Activated naive CD8-positive, alpha-beta T cell (primary cell): ENCODE data around the gene AKR1C2.
A peak's percentile ranks its signal among the peaks of the same experiment; 100 is the strongest.
"Not testable (repeated sequence)": the region's sequence is repeated elsewhere in the genome, so short reads cannot be mapped to it uniquely, and the experiment has no call there.

Source experiments
- H3K27ac Mint-ChIP-seq: one replicate; pipeline ENCODE4 v1.8.0; 2021; ENCODE audit warnings: mixed read lengths
- H3K27me3 Mint-ChIP-seq: one replicate; pipeline ENCODE4 v1.8.0; 2021; ENCODE audit warnings: mixed read lengths
- H3K36me3 Mint-ChIP-seq: one replicate; pipeline ENCODE4 v1.8.0; 2021; ENCODE audit warnings: mixed read lengths
- H3K4me1 Mint-ChIP-seq: one replicate; pipeline ENCODE4 v1.8.0; 2021; ENCODE audit warnings: low read depth, mixed read lengths
- H3K4me3 Mint-ChIP-seq: one replicate; pipeline ENCODE4 v1.8.0; 2021; ENCODE audit warnings: mild to moderate bottlenecking, mixed read lengths
- H3K9me3 Mint-ChIP-seq: one replicate; pipeline ENCODE4 v1.8.0; 2021; ENCODE audit warnings: low read depth, mixed read lengths

Gene AKR1C2

GRCh38 chr10:5003127-5004029, at the start of gene AKR1C2:
AKR1C2 (minus strand) TSS chr10:5003857; CDS start chr10:5003835, 22 bp downstream.
- not testable (repeated sequence) for H3K27me3 Mint-ChIP-seq, H3K27ac Mint-ChIP-seq, H3K4me3 Mint-ChIP-seq, H3K36me3 Mint-ChIP-seq, H3K9me3 Mint-ChIP-seq, H3K4me1 Mint-ChIP-seq

- not testable (repeated sequence) for H3K27me3 Mint-ChIP-seq, H3K4me3 Mint-ChIP-seq, H3K27ac Mint-ChIP-seq, H3K4me1 Mint-ChIP-seq, H3K9me3 Mint-ChIP-seq, H3K36me3 Mint-ChIP-seq
Observed at GRCh38 chr10:5052951-5053500, 49.4 kb upstream of the AKR1C2 start.

- Mint-ChIP-seq H3K36me3 (no peaks in the 10 kb centered on the region), H3K27me3 (no peaks in the 10 kb centered on the region)
Observed at GRCh38 chr10:5047912-5048628, 44.4 kb upstream of the AKR1C2 start.

GRCh38 chr10:5047055-5047454, 43.4 kb upstream of the AKR1C2 start:
- H3K4me3 Mint-ChIP-seq, H3K9me3 Mint-ChIP-seq, H3K27me3 Mint-ChIP-seq, H3K4me1 Mint-ChIP-seq, H3K36me3 Mint-ChIP-seq, H3K27ac Mint-ChIP-seq: not testable (repeated sequence)

More at GRCh38 chr10:5047912-5048628, 44.4 kb upstream of the AKR1C2 start:
- Mint-ChIP-seq H3K9me3 (no peaks in the 10 kb centered on the region), H3K4me1 (no peaks in the 10 kb centered on the region), H3K4me3 (no peak overlapping the region), H3K27ac (no peak overlapping the region)

GRCh38 chr10:5046410-5046809, 42.8 kb upstream of the AKR1C2 start:
- Mint-ChIP-seq H3K4me3 (no peak overlapping the region), H3K9me3 (no peaks in the 10 kb centered on the region), H3K4me1 (no peaks in the 10 kb centered on the region), H3K36me3 (no peaks in the 10 kb centered on the region), H3K27ac (no peak overlapping the region), H3K27me3 (no peaks in the 10 kb centered on the region)

GRCh38 chr10:5045095-5045494, 41.4 kb upstream of the AKR1C2 start:
- Mint-ChIP-seq H3K36me3 (no peaks in the 10 kb centered on the region), H3K4me3 (no peak overlapping the region), H3K4me1 (no peaks in the 10 kb centered on the region), H3K27ac (no peak overlapping the region), H3K27me3 (no peaks in the 10 kb centered on the region), H3K9me3 (no peaks in the 10 kb centered on the region)

GRCh38 chr10:5043716-5044115, 40.1 kb upstream of the AKR1C2 start:
- Mint-ChIP-seq H3K27ac (no peak overlapping the region), H3K4me1 (no peaks in the 10 kb centered on the region), H3K27me3 (peaks cover 3% of the 10 kb centered on the region), H3K4me3 (no peak overlapping the region), H3K9me3 (no peaks in the 10 kb centered on the region), H3K36me3 (no peaks in the 10 kb centered on the region)

- H3K4me3 Mint-ChIP-seq = no peak overlapping the region
Observed at GRCh38 chr10:5042922-5043321, 39.3 kb upstream of the AKR1C2 start.

GRCh38 chr10:5041471-5042023, 37.9 kb upstream of the AKR1C2 start:
- Mint-ChIP-seq H3K27ac (no peak overlapping the region), H3K27me3 (peaks cover 3% of the 10 kb centered on the region), H3K36me3 (no peaks in the 10 kb centered on the region), H3K4me3 (peak overlapping the region; percentile 7), H3K4me1 (no peaks in the 10 kb centered on the region), H3K9me3 (no peaks in the 10 kb centered on the region)

More at GRCh38 chr10:5042922-5043321, 39.3 kb upstream of the AKR1C2 start:
- Mint-ChIP-seq H3K4me1 (no peaks in the 10 kb centered on the region), H3K36me3 (no peaks in the 10 kb centered on the region), H3K27ac (no peak overlapping the region), H3K27me3 (peaks cover 3% of the 10 kb centered on the region), H3K9me3 (no peaks in the 10 kb centered on the region)

GRCh38 chr10:5040781-5041470, 37.3 kb upstream of the AKR1C2 start:
- Mint-ChIP-seq H3K4me1 (no peaks in the 10 kb centered on the region), H3K27me3 (peaks cover 3% of the 10 kb centered on the region), H3K4me3 (peak overlapping the region; percentile 7), H3K36me3 (no peaks in the 10 kb centered on the region), H3K27ac (no peak overlapping the region), H3K9me3 (no peaks in the 10 kb centered on the region)

- H3K27ac Mint-ChIP-seq = no peak overlapping the region
- peaks cover 6% of the 10 kb centered on the region for H3K9me3 Mint-ChIP-seq
- H3K4me3 Mint-ChIP-seq = no peak overlapping the region
- peaks cover 3% of the 10 kb centered on the region for H3K27me3 Mint-ChIP-seq
- H3K36me3 Mint-ChIP-seq = no peaks in the 10 kb centered on the region
- H3K4me1 Mint-ChIP-seq = no peaks in the 10 kb centered on the region
Observed at GRCh38 chr10:5040010-5040673, 36.5 kb upstream of the AKR1C2 start.

GRCh38 chr10:5038733-5039132, 35.1 kb upstream of the AKR1C2 start:
- H3K4me3 Mint-ChIP-seq = no peak overlapping the region
- no peak overlapping the region for H3K27ac Mint-ChIP-seq
- H3K27me3 Mint-ChIP-seq = peaks cover 5% of the 10 kb centered on the region
- peaks cover 1% of the 10 kb centered on the region for H3K36me3 Mint-ChIP-seq
- H3K4me1 Mint-ChIP-seq = no peaks in the 10 kb centered on the region
- H3K9me3 Mint-ChIP-seq = peaks cover 6% of the 10 kb centered on the region

GRCh38 chr10:5038101-5038500, 34.4 kb upstream of the AKR1C2 start:
- Mint-ChIP-seq H3K4me1 (no peaks in the 10 kb centered on the region), H3K9me3 (peaks cover 6% of the 10 kb centered on the region), H3K27me3 (peaks cover 5% of the 10 kb centered on the region), H3K36me3 (peaks cover 2% of the 10 kb centered on the region), H3K27ac (no peak overlapping the region), H3K4me3 (no peak overlapping the region)

- H3K4me1 Mint-ChIP-seq = no peaks in the 10 kb centered on the region
- H3K27ac Mint-ChIP-seq = no peak overlapping the region
- H3K9me3 Mint-ChIP-seq = peaks cover 9% of the 10 kb centered on the region
- H3K27me3 Mint-ChIP-seq = peaks cover 5% of the 10 kb centered on the region
- peaks cover 4% of the 10 kb centered on the region for H3K36me3 Mint-ChIP-seq
- H3K4me3 Mint-ChIP-seq = no peak overlapping the region
Observed at GRCh38 chr10:5036511-5036910, 32.9 kb upstream of the AKR1C2 start.
